Tibial nerve (tissue), 3 donors: ENCODE measurements around the gene ERMP1.

Source experiments
- POLR2A ChIP-seq, 2 donors: fragments of 450-650 bp; IDR thresholded peaks; one replicate each; pipeline ENCODE4 v1.6.1; 2017; ENCODE audit warnings: antibody characterized with exemption in 2 of 2, mild to moderate bottlenecking in 2 of 2, moderate library complexity in 2 of 2
- TF ChIP-seq, protein P1 (sequence below), 5 experiments: fragments of 200-600 bp in 3 of 5; fragments of 450-650 bp in 2 of 5; sonication (generic) in 3 of 5; IDR thresholded peaks; one replicate each; pipeline ENCODE4 v1.5.1; 2016 to 2019; ENCODE audit warnings: antibody characterized with exemption in 5 of 5, mild to moderate bottlenecking in 3 of 5, moderate library complexity in 2 of 5

DNA sequence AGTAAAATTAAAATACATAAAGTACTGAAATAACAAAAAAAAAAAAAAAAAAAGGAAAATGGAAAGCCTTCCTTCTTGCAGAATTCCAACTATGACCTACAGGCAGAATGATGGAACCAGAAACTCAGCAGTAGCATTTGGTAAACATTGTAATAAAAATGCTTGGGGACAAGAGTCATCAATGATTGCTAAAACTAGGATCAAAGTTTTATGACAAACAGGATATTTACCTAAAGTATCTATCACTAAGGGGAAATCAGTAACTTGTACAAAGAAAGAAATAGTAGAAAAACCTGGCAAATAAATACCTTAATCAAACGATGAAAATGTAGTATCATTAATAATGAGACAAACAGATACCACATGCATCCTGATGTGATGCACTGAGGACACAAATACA is 17.5 kb downstream of the ERMP1 start:
- TF ChIP-seq, protein P1, sequence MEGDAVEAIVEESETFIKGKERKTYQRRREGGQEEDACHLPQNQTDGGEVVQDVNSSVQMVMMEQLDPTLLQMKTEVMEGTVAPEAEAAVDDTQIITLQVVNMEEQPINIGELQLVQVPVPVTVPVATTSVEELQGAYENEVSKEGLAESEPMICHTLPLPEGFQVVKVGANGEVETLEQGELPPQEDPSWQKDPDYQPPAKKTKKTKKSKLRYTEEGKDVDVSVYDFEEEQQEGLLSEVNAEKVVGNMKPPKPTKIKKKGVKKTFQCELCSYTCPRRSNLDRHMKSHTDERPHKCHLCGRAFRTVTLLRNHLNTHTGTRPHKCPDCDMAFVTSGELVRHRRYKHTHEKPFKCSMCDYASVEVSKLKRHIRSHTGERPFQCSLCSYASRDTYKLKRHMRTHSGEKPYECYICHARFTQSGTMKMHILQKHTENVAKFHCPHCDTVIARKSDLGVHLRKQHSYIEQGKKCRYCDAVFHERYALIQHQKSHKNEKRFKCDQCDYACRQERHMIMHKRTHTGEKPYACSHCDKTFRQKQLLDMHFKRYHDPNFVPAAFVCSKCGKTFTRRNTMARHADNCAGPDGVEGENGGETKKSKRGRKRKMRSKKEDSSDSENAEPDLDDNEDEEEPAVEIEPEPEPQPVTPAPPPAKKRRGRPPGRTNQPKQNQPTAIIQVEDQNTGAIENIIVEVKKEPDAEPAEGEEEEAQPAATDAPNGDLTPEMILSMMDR (IDR thresholded peaks at IDR 0.05), result no peak
- no peak for TF ChIP-seq POLR2A (IDR thresholded peaks at IDR 0.05)
